ENCODE measurements around the gene DUSP8. TPM values are rescaled to one million over a fixed set of nuclear protein-coding genes. Genes with fewer than 3 reads are reported as not detected.

Gene DUSP8
- total and polyA plus RNA-seq, 9 of the 15 experiments (the other 6 are each of a cell fraction or from before 2014, with no cell fraction given), result 0.14 to 2.0 (median 0.86) TPM; not detected in 2

DNA sequence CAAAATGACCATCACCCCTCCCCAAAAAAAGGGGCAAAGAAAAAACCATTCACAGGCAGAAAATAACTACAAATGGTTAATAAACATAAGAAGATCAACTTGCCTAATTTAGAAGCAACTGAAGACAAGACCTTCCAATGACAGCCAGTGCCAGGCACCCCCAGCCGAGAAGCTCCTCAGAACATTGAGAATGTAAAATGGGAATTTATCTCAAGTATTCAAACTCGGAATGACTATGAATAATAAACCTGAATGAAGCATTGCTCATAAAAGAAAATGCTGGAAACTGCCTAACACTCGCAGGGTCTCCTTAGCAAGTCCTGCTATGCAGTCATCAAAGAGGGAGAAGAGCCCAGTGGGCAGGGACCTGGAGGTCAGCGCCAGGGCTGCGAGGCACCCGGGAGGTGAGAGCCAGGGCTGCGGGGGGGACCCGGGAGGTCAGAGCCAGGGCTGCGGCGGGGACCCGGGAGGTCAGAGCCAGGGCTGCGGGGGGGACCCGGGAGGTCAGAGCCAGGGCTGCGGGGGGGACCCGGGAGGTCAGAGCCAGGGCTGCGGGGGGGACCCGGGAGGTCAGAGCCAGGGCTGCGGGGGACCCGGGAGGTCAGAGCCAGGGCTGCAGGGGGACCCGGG is 62.3 kb downstream of the DUSP8 start:
- CTCF ChIA-PET (ENCODE audit: low intra/inter-chr PET ratio), result no interaction called here
- no peak overlapping the region for H3K4me2 ChIP-seq (ENCODE audit: insufficient read depth, low read length)
- no peak for TF ChIP-seq CAMTA2 (CRISPR knock-in tag; conservative IDR thresholded peaks at IDR 0.05)
- no peak for TF ChIP-seq STAT5A (IDR thresholded peaks at IDR 0.05; ENCODE audit: borderline replicate concordance, low read length)
- no peak for TF ChIP-seq ESRRB (CRISPR knock-in tag; IDR thresholded peaks at IDR 0.05; ENCODE audit: borderline replicate concordance)
- TF ChIP-seq, protein P1, sequence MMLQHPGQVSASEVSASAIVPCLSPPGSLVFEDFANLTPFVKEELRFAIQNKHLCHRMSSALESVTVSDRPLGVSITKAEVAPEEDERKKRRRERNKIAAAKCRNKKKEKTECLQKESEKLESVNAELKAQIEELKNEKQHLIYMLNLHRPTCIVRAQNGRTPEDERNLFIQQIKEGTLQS (IDR thresholded peaks at IDR 0.05), result no peak
- TF ChIP-seq, protein P1 (CRISPR knock-in tag; conservative IDR thresholded peaks at IDR 0.05), result no peak
- TF ChIP-seq ZBTB43 (CRISPR knock-in tag; IDR thresholded peaks at IDR 0.05), result no peak
- no peak for TF ChIP-seq TGIF2 (CRISPR knock-in tag; IDR thresholded peaks at IDR 0.05)
- no peak for TF ChIP-seq BMI1 (IDR thresholded peaks at IDR 0.05; ENCODE audit: low read length)
- TF ChIP-seq HOXB6 (CRISPR knock-in tag; IDR thresholded peaks at IDR 0.05; ENCODE audit: borderline replicate concordance), result no peak
- no peak for TF ChIP-seq ZNF764 (CRISPR knock-in tag; IDR thresholded peaks at IDR 0.05; ENCODE audit: low read depth)
- no peak for TF ChIP-seq SP1 (CRISPR knock-in tag; IDR thresholded peaks at IDR 0.05)
- TF ChIP-seq ZC3H4 (CRISPR knock-in tag; IDR thresholded peaks at IDR 0.05; ENCODE audit: borderline replicate concordance), result no peak
- TF ChIP-seq, protein P2, sequence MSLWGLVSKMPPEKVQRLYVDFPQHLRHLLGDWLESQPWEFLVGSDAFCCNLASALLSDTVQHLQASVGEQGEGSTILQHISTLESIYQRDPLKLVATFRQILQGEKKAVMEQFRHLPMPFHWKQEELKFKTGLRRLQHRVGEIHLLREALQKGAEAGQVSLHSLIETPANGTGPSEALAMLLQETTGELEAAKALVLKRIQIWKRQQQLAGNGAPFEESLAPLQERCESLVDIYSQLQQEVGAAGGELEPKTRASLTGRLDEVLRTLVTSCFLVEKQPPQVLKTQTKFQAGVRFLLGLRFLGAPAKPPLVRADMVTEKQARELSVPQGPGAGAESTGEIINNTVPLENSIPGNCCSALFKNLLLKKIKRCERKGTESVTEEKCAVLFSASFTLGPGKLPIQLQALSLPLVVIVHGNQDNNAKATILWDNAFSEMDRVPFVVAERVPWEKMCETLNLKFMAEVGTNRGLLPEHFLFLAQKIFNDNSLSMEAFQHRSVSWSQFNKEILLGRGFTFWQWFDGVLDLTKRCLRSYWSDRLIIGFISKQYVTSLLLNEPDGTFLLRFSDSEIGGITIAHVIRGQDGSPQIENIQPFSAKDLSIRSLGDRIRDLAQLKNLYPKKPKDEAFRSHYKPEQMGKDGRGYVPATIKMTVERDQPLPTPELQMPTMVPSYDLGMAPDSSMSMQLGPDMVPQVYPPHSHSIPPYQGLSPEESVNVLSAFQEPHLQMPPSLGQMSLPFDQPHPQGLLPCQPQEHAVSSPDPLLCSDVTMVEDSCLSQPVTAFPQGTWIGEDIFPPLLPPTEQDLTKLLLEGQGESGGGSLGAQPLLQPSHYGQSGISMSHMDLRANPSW (CRISPR knock-in tag; IDR thresholded peaks at IDR 0.05), result no peak
- TF ChIP-seq POLR2H (tag; IDR thresholded peaks at IDR 0.05; ENCODE audit: low read depth), result no peak
- TF ChIP-seq CTCF (IDR thresholded peaks at IDR 0.05 in 2 of 3, conservative IDR thresholded peaks at IDR 0.05 in 1 of 3; ENCODE audit: insufficient read depth in 2 of 3, low read depth in 1 of 3, low read length in 3 of 3), result no peak
- TF ChIP-seq SIN3B (IDR thresholded peaks at IDR 0.05; ENCODE audit: low read depth), result no peak

More for the DNA sequence above, 62.3 kb downstream of the DUSP8 start:
- no peak for DNase-seq (ENCODE audit: extremely low read depth in 1 of 4, low spot score in 3 of 4)
- H3K79me2 ChIP-seq (ENCODE audit: control insufficient read depth, insufficient read depth, low read length), result peaks cover 7% of the 10 kb centered on the region
- no peak overlapping the region for H3K4me3 ChIP-seq
- no peak overlapping the region for H3K9ac ChIP-seq (ENCODE audit: insufficient read depth in 1 of 2, low read depth in 2 of 2, low read length in 2 of 2)
- peaks cover 9 to 36% of the 10 kb centered on the region in 2 experiments for H3K4me1 ChIP-seq (replicated peaks in 1 of 2; ENCODE audit: control insufficient read depth in 2 of 2, insufficient read depth in 2 of 2, low read length in 2 of 2)
- H3K9me1 ChIP-seq (ENCODE audit: control insufficient read depth, insufficient read depth, low read length), result peaks cover 12% of the 10 kb centered on the region
- POLR2A ChIA-PET, result interaction anchor here (0.5 kb wide), 1 partner anchor 13 kb away, joined by 3 read pairs; no protein-coding TSS in a partner anchor
- H3K36me3 ChIP-seq (ENCODE audit: control insufficient read depth, insufficient read depth, low read length), result no peaks in the 10 kb centered on the region
- no TSS peak for BruUV-seq (replicated peaks)
- 53% methylated on average over 5 of the region's 20 CpGs for WGBS (ENCODE audit: insufficient coverage, low coverage, missing lambda C conversion rate)
- no peak for FAIRE-seq
- ATAC-seq, result no peak
- no peaks in the 10 kb centered on the region for H3K9me3 ChIP-seq (replicated peaks; ENCODE audit: control insufficient read depth, insufficient read depth, low read depth, low read length)
- in situ Hi-C loops (cut with MboI) (no loop called here), intact Hi-C loops (cut with micrococcal nuclease) (no loop called here)
- H4K20me1 ChIP-seq (replicated peaks; ENCODE audit: control insufficient read depth, insufficient read depth, low read length), result peaks cover 67% of the 10 kb centered on the region
- no peaks in the 10 kb centered on the region for H3K27me3 ChIP-seq (ENCODE audit: control insufficient read depth in 2 of 2, insufficient read depth in 2 of 2, low read length in 2 of 2)
- no peak overlapping the region for H3K27ac ChIP-seq (ENCODE audit: extremely low read depth, low read depth, low read length)
- no peak overlapping the region for H2AFZ ChIP-seq (ENCODE audit: low read depth, low read length)
